Measurements from ENCODE around the gene DUSP28.
"Not testable (repeated sequence)": the region's sequence is repeated elsewhere in the genome, so short reads cannot be mapped to it uniquely, and the experiment has no call there.

DUSP28 gene

DNA sequence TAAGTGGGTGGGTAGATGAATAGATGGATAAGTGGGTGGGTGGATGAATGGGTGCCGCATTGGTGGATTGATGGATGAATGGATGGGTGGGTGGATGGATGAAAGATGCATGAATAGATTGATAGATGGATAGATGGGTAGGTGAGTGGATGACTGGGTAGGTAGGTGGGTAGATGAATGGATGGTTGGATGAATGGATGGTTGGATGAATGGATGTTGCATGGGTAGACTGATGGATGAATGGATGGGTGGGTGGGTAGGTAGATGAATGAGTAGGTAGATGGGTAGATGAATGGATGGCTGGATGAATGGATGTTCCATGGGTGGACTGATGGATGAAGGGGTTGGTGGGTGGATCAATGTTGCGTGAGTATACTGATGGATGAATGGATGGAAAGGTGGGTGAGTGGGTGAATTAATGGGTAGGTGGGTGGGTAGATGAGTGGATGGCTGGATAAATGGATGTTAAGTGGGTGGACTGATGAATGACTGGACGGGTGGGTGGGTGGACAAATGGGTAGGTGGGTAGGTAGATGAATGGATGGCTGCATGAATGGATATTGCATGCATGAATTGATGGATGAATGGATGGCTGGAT, 32.9 kb upstream of the DUSP28 start:
- no peak for DNase-seq (ENCODE audit: low read depth, low spot score)

GRCh38 chr2:240528406-240529040, 31.6 kb upstream of the DUSP28 start:
- no peak for DNase-seq (ENCODE audit: low read depth, low spot score)

- no peak for DNase-seq (ENCODE audit: low read depth, low spot score)
These were observed 30.7 kb upstream of the DUSP28 start for GRCh38 chr2:240529344-240529999.

DNA sequence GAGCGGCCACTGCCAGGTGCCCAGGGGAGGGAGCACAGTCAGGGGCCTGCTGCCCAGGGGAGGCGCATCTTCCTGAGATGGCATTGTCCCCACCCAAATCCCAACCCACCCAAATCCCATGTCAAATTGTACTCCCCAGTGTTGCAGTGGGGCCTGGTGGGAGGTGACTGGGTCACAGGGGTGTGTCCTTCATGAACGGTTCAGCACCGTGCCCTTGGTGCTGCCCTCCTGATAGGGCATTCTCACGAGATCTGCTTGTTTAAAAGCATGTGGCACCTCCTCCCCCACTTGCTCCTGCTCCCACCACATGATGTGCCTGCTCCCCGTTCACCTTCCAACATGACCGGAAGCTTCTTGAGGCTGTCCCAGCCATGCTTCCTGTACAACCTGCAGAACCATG, 30.0 kb upstream of the DUSP28 start:
- DNase-seq (ENCODE audit: low read depth, low spot score) = no peak

GRCh38 chr2:240531038-240531437, 29.1 kb upstream of the DUSP28 start:
- no peak for DNase-seq (ENCODE audit: low read depth, low spot score)

- no peak for DNase-seq (ENCODE audit: low read depth, low spot score)
These were observed 28.0 kb upstream of the DUSP28 start for GRCh38 chr2:240532031-240532775.

- no peak for DNase-seq (ENCODE audit: low read depth, low spot score)
These were observed 22.0 kb upstream of the DUSP28 start for GRCh38 chr2:240538031-240538780.

DNA sequence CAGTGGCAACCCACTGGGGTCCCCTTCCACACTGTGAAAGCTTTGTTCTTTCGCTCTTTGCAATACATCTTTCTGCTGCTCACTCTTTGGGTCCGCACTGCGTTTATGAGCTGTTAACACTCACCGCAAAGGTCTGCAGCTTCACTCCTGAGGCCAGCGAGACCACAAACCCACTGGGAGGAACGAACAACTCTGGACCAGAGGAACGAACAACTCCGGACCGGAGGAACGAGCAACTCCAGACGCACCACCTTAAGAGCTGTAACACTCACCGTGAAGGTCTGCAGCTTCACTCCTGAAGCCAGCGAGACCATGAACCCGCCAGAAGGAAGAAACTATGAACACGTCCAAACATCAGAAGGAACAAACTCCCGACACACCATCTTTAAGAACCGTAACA, 21.1 kb upstream of the DUSP28 start:
- not testable (repeated sequence) for DNase-seq (ENCODE audit: low read depth, low spot score)

DNA sequence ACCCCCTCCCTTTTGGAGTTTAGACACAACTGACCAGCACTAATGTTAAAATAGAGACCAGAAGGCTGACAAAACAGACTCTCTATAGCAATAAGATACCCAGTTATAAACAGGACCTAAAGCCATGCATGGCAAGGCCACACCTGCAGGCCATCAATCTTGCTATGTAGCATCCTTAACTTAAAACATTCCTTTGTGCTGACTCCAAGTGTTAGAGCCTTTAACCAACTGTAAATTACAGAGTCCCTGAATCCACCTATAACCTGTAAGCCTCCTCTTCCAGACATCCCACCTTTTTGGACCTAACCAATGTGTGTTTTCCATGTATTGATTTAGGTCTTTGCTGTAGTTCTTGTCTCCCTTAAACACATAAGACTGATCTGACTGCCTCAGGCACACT, 20.3 kb upstream of the DUSP28 start:
- DNase-seq (ENCODE audit: low read depth, low spot score) = no peak

GRCh38 chr2:240551288-240551687, 8.9 kb upstream of the DUSP28 start:
- no peak for DNase-seq (ENCODE audit: low read depth, low spot score)

DNA sequence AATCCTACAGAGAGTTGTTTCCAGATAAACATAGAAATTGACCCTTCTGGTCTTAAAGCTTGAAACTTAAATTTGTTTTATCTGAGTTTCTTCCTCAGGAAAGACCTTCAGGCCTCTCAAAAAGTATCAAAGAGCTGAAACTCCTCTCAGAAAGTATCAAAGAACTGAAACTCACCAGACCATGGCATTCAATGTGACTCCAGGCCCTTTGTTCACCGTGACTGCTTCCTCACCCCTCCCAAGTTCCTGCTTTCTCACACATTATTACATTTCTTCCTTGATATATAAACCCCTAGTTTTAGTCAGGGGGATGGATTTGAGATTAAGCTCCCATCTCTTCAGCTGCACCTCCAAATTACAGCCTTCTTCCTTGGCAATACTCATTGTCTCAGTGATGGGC, 8.3 kb upstream of the DUSP28 start:
- DNase-seq (ENCODE audit: low read depth, low spot score) = no peak

GRCh38 chr2:240553956-240554480, 6.1 kb upstream of the DUSP28 start:
- no peak for DNase-seq (ENCODE audit: low read depth, low spot score)

DNA sequence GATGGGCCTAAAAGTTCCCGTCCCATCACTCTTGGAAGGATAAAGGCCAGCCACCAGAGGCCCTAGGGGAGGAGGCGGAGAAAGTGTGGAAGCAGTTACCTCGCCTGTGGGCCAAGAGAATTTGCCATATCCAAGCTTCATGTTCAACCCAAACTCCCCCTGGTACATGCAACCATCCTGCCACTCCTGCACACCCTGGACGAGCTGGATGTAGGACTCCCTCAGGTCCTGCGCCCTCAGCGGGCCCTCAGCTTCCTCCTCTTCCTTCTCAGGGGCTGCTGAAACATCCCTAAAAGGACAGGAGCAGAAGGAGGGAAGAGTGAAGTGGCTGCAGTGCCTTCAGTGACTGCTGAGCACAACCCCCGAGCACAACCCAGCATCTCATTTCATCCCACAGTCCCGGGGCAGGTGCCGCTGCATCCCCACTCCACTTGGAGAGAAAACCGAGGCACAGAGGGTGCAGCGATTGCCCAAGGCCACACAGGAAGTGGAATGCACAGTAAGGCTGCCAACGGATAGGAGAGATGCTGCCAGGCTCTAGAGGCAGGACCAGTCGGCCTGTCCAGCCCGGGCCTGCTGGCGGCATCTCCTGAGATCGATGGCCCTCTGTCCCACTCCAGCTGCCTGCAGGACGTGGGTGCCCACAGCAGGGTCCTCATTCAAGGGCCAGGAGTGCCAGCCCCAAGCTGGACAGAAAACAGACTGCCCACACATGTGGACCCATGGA, 5.2 kb upstream of the DUSP28 start:
- DNase-seq (ENCODE audit: low read depth, low spot score) = no peak

DNA sequence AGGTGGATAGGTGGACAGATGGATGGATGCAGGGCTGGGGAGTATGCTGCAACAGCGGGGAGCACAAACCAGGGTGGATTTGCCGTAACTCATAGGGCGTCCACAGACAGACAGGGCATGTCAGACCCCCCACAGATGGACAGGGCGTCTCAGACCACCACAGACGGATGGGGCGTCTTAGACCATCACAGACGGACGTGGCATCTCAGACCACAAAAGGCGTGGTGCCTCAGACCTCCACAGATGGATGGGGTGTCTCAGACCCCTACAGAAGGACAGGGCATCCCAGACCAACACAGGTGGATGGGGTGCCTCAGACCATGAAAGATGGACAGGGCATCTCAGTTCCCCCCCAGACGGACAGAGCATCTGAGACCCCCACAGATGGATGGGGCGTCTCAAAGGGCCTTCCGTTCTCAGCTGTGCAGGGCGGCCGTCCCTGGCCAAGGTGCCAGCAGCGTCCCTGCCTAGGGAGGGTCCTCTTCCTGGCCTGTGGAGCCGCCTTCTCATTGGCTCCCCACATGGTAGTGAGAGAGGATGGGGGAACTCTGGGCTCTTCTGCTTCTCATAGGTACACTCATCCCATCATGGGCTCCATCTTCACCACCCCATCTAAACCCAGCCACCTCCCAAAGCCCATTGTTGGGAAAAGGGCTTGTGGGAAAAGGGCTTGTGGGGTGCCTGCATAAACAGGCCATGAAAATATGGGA, 4.5 kb upstream of the DUSP28 start:
- DNase-seq (ENCODE audit: low read depth, low spot score) = no peak

DNA sequence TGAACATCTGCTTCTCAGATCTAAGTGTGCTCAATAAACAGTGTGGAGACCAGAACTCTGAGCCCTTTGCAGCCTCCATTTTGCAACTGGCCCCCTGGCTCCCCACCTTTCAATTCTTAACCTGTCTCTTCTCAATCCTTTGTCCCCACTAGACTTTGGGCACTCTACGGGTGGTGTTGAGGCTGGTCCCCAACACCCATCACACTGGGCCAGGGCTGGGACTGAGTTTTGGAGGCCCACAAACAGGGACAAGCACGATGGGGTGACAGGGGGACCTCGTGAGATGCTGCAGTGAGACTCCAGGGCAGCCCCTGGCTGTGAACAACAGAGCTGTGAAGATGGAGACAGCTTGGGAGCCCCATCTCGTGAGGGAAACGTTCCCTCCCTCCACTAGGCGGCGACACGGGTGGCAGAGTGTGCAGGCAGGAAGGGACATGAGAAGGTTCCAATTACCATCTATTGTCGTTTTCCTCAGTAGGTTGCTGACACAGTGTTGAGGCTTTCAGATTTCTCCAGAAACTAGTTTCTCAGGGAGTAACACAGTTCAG, 3.5 kb upstream of the DUSP28 start:
- DNase-seq (ENCODE audit: low read depth, low spot score) = peak; percentile 61

- peak; percentile 23 for DNase-seq (ENCODE audit: low read depth, low spot score)
These were observed 2.9 kb upstream of the DUSP28 start for GRCh38 chr2:240557101-240557751.

GRCh38 chr2:240557808-240558207, 2.3 kb upstream of the DUSP28 start, which contains the start of gene ANKMY1:
Gene ANKMY1, minus strand, starts transcription at chr2:240557988. Its CDS starts 653 bp downstream, at chr2:240557335.
- DNase-seq (ENCODE audit: low read depth, low spot score) = peak; percentile 93

DNA sequence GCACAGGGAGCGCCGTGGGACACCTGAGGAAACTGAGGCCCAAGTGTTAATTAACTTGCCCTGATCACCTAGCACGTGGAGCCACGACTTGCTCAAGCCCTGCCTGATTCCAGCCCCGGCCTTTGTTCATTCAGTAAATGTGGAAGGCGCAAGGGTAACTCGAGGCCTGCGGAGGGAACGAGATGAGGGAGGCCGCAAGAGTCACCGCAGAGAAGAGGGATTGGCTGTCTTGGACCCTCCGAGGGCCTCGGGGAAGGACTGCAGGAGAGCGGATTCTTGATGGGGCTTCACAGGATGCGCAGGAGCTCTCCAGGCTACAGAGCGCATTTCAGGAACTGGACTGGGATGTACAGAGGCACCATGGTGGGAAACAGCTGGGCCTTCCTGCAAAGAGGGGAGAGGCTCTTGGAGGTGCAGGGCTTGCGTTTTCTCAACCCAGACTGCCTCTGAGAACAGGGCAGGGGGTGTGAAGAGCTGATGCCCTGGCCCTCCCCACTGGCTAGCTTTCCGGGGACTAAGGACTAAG, 1.9 kb upstream of the DUSP28 start:
- DNase-seq (ENCODE audit: low read depth, low spot score) = no peak

DNA sequence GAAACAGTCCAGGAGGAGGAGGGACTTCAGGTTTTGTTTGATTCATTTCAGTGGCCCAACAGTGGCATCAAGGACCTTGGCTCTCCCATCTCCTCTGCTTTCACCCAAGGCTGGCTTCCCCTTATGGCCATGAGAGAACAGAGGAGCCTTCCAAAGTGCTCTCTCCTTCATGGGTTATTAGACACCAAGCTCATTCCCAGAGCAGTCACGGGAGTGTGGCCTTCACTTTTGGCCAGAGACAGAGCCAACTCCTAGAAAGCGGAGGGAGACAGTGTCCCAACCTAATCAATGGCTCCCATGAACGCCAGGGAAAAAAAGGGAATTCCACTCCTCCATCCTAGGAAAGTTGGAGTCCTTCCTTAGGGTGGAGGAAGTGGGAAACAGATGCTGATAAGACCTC, 871 bp upstream of the DUSP28 start:
- DNase-seq (ENCODE audit: low read depth, low spot score) = no peak
